BLaER1 treated with 17β-estradiol and CSF1 and Interleukin-3, amounts not matched to agents 10 nM and 100 nM (cell line): Measurements from ENCODE around the gene PEAR1.

ENCODE experiments used
- H3K27ac ChIP-seq, 11 experiments: shearing (Covaris generic); formaldehyde crosslinking; 2 replicates each; pipeline ENCODE4 v1.8.1; 2022
- H3K27me3 ChIP-seq, 11 experiments: shearing (Covaris generic); formaldehyde crosslinking; 2 replicates each; pipeline ENCODE4 v1.8.1; 2022
- H3K36me3 ChIP-seq, 11 experiments: shearing (Covaris generic); formaldehyde crosslinking; 2 replicates each; pipeline ENCODE4 v1.8.1; 2022
- H3K4me1 ChIP-seq, 10 experiments: shearing (Covaris generic); formaldehyde crosslinking; 2 replicates each; pipeline ENCODE4 v1.8.1; 2022
- H3K4me2 ChIP-seq, 11 experiments: shearing (Covaris generic); formaldehyde crosslinking; 2 replicates each; pipeline ENCODE4 v1.8.1; 2022
- H3K4me3 ChIP-seq, 10 experiments: shearing (Covaris generic); formaldehyde crosslinking; 2 replicates each; pipeline ENCODE4 v1.8.1; 2022
- H3K9ac ChIP-seq, 11 experiments: shearing (Covaris generic); formaldehyde crosslinking; 2 replicates each; pipeline ENCODE4 v1.8.1; 2022
- H3K9me3 ChIP-seq, 11 experiments: shearing (Covaris generic); formaldehyde crosslinking; replicated peaks in 1 of 11; 2 replicates each; pipeline ENCODE4 v1.8.1; 2022
- H4K20me1 ChIP-seq, 11 experiments: shearing (Covaris generic); formaldehyde crosslinking; 2 replicates each; pipeline ENCODE4 v1.8.1; 2022
- Cebpa-rat ChIP-seq, 11 experiments: shearing (Covaris generic); IDR thresholded peaks; 2 replicates each; pipeline ENCODE4 v1.8.1; 2022

PEAR1 gene

GRCh38 chr1:156848461-156849150 lies 44.9 kb upstream of the PEAR1 start:
- no peak for TF ChIP-seq Cebpa-rat (IDR thresholded peaks at IDR 0.05)
- Histone ChIP-seq H3K4me1 (peaks cover 9 to 20% (median 14%) of the 10 kb centered on the region in 10 experiments), H3K36me3 (no peaks in the 10 kb centered on the region), H3K9ac (0 out of 22 replicates have a peak overlapping the region, but pooled peaks of 1 of the 11 experiments have one; percentile 14), H3K27me3 (peaks cover 0 to 20% (median 6%) of the 10 kb centered on the region in 11 experiments; a peak in 10 of 22 replicates), H3K4me3 (no peak overlapping the region), H3K4me2 (peak overlapping the region; percentile 2 to 79 (median 66); a peak in 19 of 22 replicates), H4K20me1 (no peaks in the 10 kb centered on the region; a peak in 1 of 22 replicates), H3K9me3 (no peaks in the 10 kb centered on the region), H3K27ac (no peak overlapping the region)

GRCh38 chr1:156849151-156849496 lies 44.4 kb upstream of the PEAR1 start:
- no peak overlapping the region for H3K4me3 ChIP-seq
- H3K9me3 ChIP-seq: no peaks in the 10 kb centered on the region
- no peaks in the 10 kb centered on the region for H3K36me3 ChIP-seq
- peaks cover 0 to 20% (median 6%) of the 10 kb centered on the region in 11 experiments; a peak in 10 of 22 replicates for H3K27me3 ChIP-seq
- H3K9ac ChIP-seq: no peak overlapping the region
- no peak for TF ChIP-seq Cebpa-rat (IDR thresholded peaks at IDR 0.05)
- peak overlapping the region in 8 of 11 experiments; percentile 54 to 79 (median 68); a peak in 12 of 22 replicates for H3K4me2 ChIP-seq
- H4K20me1 ChIP-seq: no peaks in the 10 kb centered on the region
- H3K27ac ChIP-seq: no peak overlapping the region
- H3K4me1 ChIP-seq: peaks cover 9 to 20% (median 14%) of the 10 kb centered on the region in 10 experiments

GRCh38 chr1:156851779-156852417 lies 41.6 kb upstream of the PEAR1 start:
- Histone ChIP-seq H4K20me1 (peaks cover 0 to 6% (median 0%) of the 10 kb centered on the region in 11 experiments; a peak in 1 of 22 replicates), H3K4me3 (no peak overlapping the region), H3K27me3 (peaks cover 5 to 23% (median 8%) of the 10 kb centered on the region in 11 experiments), H3K9ac (no peak overlapping the region), H3K4me1 (peaks cover 20 to 26% (median 22%) of the 10 kb centered on the region in 10 experiments), H3K36me3 (no peaks in the 10 kb centered on the region), H3K4me2 (no peak overlapping the region), H3K27ac (no peak overlapping the region), H3K9me3 (no peaks in the 10 kb centered on the region)
- TF ChIP-seq Cebpa-rat (IDR thresholded peaks at IDR 0.05): no peak

- H3K27ac ChIP-seq: no peak overlapping the region
- peaks cover 0 to 6% (median 0%) of the 10 kb centered on the region in 11 experiments; a peak in 1 of 22 replicates for H4K20me1 ChIP-seq
- no peak overlapping the region for H3K9ac ChIP-seq
- H3K36me3 ChIP-seq: no peaks in the 10 kb centered on the region
- no peak overlapping the region for H3K4me3 ChIP-seq
- H3K27me3 ChIP-seq: peaks cover 11 to 26% (median 14%) of the 10 kb centered on the region in 11 experiments
- no peaks in the 10 kb centered on the region for H3K9me3 ChIP-seq
- H3K4me2 ChIP-seq: no peak overlapping the region
- TF ChIP-seq Cebpa-rat (IDR thresholded peaks at IDR 0.05): no peak
- peaks cover 17 to 28% (median 23%) of the 10 kb centered on the region in 10 experiments for H3K4me1 ChIP-seq
Measured at GRCh38 chr1:156852418-156852874, 41.1 kb upstream of the PEAR1 start.

GRCh38 chr1:156853761-156854160 lies 39.8 kb upstream of the PEAR1 start:
- no peak overlapping the region for H3K27ac ChIP-seq

GRCh38 chr1:156854634-156855033 lies 38.9 kb upstream of the PEAR1 start:
- peaks cover 30 to 35% (median 33%) of the 10 kb centered on the region in 11 experiments for H3K27me3 ChIP-seq

More at GRCh38 chr1:156853761-156854160, 39.8 kb upstream of the PEAR1 start:
- peaks cover 0 to 11% (median 4%) of the 10 kb centered on the region in 11 experiments; a peak in 6 of 22 replicates for H4K20me1 ChIP-seq
- H3K4me1 ChIP-seq: peaks cover 3 to 24% (median 13%) of the 10 kb centered on the region in 10 experiments; a peak in 19 of 20 replicates
- no peaks in the 10 kb centered on the region for H3K36me3 ChIP-seq
- H3K4me3 ChIP-seq: no peak overlapping the region
- no peak overlapping the region for H3K4me2 ChIP-seq
- H3K27me3 ChIP-seq: peaks cover 21 to 30% (median 26%) of the 10 kb centered on the region in 11 experiments
- no peak overlapping the region for H3K9ac ChIP-seq
- no peak for TF ChIP-seq Cebpa-rat (IDR thresholded peaks at IDR 0.05)
- H3K9me3 ChIP-seq: no peaks in the 10 kb centered on the region

GRCh38 chr1:156856282-156856785 lies 37.2 kb upstream of the PEAR1 start:
- Histone ChIP-seq H3K27ac (no peak overlapping the region), H3K4me3 (no peak overlapping the region), H3K27me3 (peaks cover 47 to 52% (median 50%) of the 10 kb centered on the region in 11 experiments), H3K4me2 (peak overlapping the region in 8 of 11 experiments; percentile 8 to 72 (median 54); a peak in 13 of 22 replicates), H3K4me1 (peaks cover 21 to 43% (median 30%) of the 10 kb centered on the region in 10 experiments), H3K9me3 (no peaks in the 10 kb centered on the region), H3K36me3 (no peaks in the 10 kb centered on the region), H4K20me1 (peaks cover 0 to 25% (median 13%) of the 10 kb centered on the region in 11 experiments; a peak in 12 of 22 replicates), H3K9ac (no peak overlapping the region)
- no peak for TF ChIP-seq Cebpa-rat (IDR thresholded peaks at IDR 0.05)

More at GRCh38 chr1:156854634-156855033, 38.9 kb upstream of the PEAR1 start:
- TF ChIP-seq Cebpa-rat (IDR thresholded peaks at IDR 0.05): no peak
- no peak overlapping the region for H3K9ac ChIP-seq
- H3K4me2 ChIP-seq: no peak overlapping the region
- H3K9me3 ChIP-seq: no peaks in the 10 kb centered on the region
- H3K36me3 ChIP-seq: no peaks in the 10 kb centered on the region
- H3K27ac ChIP-seq: no peak overlapping the region
- H4K20me1 ChIP-seq: peaks cover 0 to 18% (median 10%) of the 10 kb centered on the region in 11 experiments; a peak in 12 of 22 replicates
- H3K4me1 ChIP-seq: peaks cover 6 to 28% (median 16%) of the 10 kb centered on the region in 10 experiments
- no peak overlapping the region for H3K4me3 ChIP-seq

- H3K27ac ChIP-seq: no peak overlapping the region
- peaks cover 0 to 27% (median 13%) of the 10 kb centered on the region in 11 experiments; a peak in 12 of 22 replicates for H4K20me1 ChIP-seq
- H3K36me3 ChIP-seq: no peaks in the 10 kb centered on the region
- H3K4me2 ChIP-seq: no peak overlapping the region
- peaks cover 59 to 64% (median 62%) of the 10 kb centered on the region in 11 experiments for H3K27me3 ChIP-seq
- no peak overlapping the region for H3K4me3 ChIP-seq
- no peak for TF ChIP-seq Cebpa-rat (IDR thresholded peaks at IDR 0.05)
- H3K4me1 ChIP-seq: peaks cover 24 to 48% (median 41%) of the 10 kb centered on the region in 10 experiments
- no peaks in the 10 kb centered on the region for H3K9me3 ChIP-seq
- H3K9ac ChIP-seq: no peak overlapping the region
Measured at GRCh38 chr1:156857532-156857931, 36.0 kb upstream of the PEAR1 start.
